HUES48 (cell line): Measurements from ENCODE around the gene CEP162.
"Not testable (repeated sequence)": the region's sequence is repeated elsewhere in the genome, so short reads cannot be mapped to it uniquely, and the experiment has no call there.

Experiments used
- H3K27ac ChIP-seq: one replicate; pipeline ENCODE4 v1.7.0; 2013; ENCODE audit warnings: low read depth, low read length, inconsistent platforms
- H3K27me3 ChIP-seq: 2 replicates; pipeline ENCODE4 v1.6.1; 2013; ENCODE audit warnings: mild to moderate bottlenecking, low read length; ENCODE audit not compliant: control insufficient read depth, insufficient read depth
- H3K36me3 ChIP-seq: 2 replicates; pipeline ENCODE4 v1.6.1; 2013; ENCODE audit warnings: low read length; ENCODE audit not compliant: control insufficient read depth, insufficient read depth
- H3K4me1 ChIP-seq: 2 replicates; pipeline ENCODE4 v1.6.1; 2013; ENCODE audit warnings: mild to moderate bottlenecking, low read length; ENCODE audit not compliant: control insufficient read depth, insufficient read depth
- H3K4me3 ChIP-seq: 2 replicates; pipeline ENCODE4 v1.5.1; 2013; ENCODE audit warnings: mild to moderate bottlenecking, low read depth, low read length
- H3K9ac ChIP-seq: 2 replicates; pipeline ENCODE4 v1.6.1; 2013; ENCODE audit warnings: mild to moderate bottlenecking, low read depth, low read length, moderate library complexity
- H3K9me3 ChIP-seq: 2 replicates; pipeline ENCODE4 v1.6.1; 2013; ENCODE audit warnings: low read length; ENCODE audit not compliant: control insufficient read depth, insufficient read depth

CEP162 gene

GRCh38 chr6:84189356-84189755, 38.1 kb downstream of the CEP162 start:
- H3K27ac ChIP-seq, H3K9ac ChIP-seq, H3K4me1 ChIP-seq, H3K9me3 ChIP-seq, H3K27me3 ChIP-seq, H3K4me3 ChIP-seq: not testable (repeated sequence)
- H3K36me3 ChIP-seq: peaks cover 36% of the 10 kb centered on the region

- no peak overlapping the region for H3K4me3 ChIP-seq
These were observed 44.0 kb downstream of the CEP162 start for GRCh38 chr6:84183430-84183829.

GRCh38 chr6:84182001-84182400, 45.4 kb downstream of the CEP162 start:
- Histone ChIP-seq H3K36me3 (peaks cover 8% of the 10 kb centered on the region), H3K27ac (no peak overlapping the region), H3K4me3 (no peak overlapping the region), H3K4me1 (no peaks in the 10 kb centered on the region), H3K27me3 (no peaks in the 10 kb centered on the region), H3K9ac (no peak overlapping the region), H3K9me3 (no peaks in the 10 kb centered on the region)

More at GRCh38 chr6:84183430-84183829, 44.0 kb downstream of the CEP162 start:
- H3K9ac ChIP-seq: no peak overlapping the region
- no peaks in the 10 kb centered on the region for H3K27me3 ChIP-seq
- no peaks in the 10 kb centered on the region for H3K4me1 ChIP-seq
- peaks cover 8% of the 10 kb centered on the region for H3K36me3 ChIP-seq
- no peaks in the 10 kb centered on the region for H3K9me3 ChIP-seq
- H3K27ac ChIP-seq: no peak overlapping the region

GRCh38 chr6:84177241-84177640, 50.2 kb downstream of the CEP162 start:
- H3K36me3 ChIP-seq: no peaks in the 10 kb centered on the region; the same call in 1 of the 2 replicates
- no peaks in the 10 kb centered on the region for H3K4me1 ChIP-seq
- H3K9me3 ChIP-seq: no peaks in the 10 kb centered on the region
- no peaks in the 10 kb centered on the region for H3K27me3 ChIP-seq
- no peak overlapping the region for H3K27ac ChIP-seq
- no peak overlapping the region for H3K4me3 ChIP-seq
- H3K9ac ChIP-seq: no peak overlapping the region

GRCh38 chr6:84172574-84172973, 54.9 kb downstream of the CEP162 start:
- H3K27me3 ChIP-seq: no peaks in the 10 kb centered on the region
- H3K27ac ChIP-seq: no peak overlapping the region
- no peak overlapping the region for H3K9ac ChIP-seq
- H3K9me3 ChIP-seq: no peaks in the 10 kb centered on the region
- peaks cover 9% of the 10 kb centered on the region for H3K36me3 ChIP-seq
- H3K4me1 ChIP-seq: no peaks in the 10 kb centered on the region
- no peak overlapping the region for H3K4me3 ChIP-seq

GRCh38 chr6:84172080-84172479, 55.4 kb downstream of the CEP162 start:
- H3K27me3 ChIP-seq: no peaks in the 10 kb centered on the region
- H3K9me3 ChIP-seq: no peaks in the 10 kb centered on the region
- H3K9ac ChIP-seq: no peak overlapping the region
- peaks cover 9% of the 10 kb centered on the region for H3K36me3 ChIP-seq
- no peaks in the 10 kb centered on the region for H3K4me1 ChIP-seq
- H3K4me3 ChIP-seq: no peak overlapping the region
- no peak overlapping the region for H3K27ac ChIP-seq

- Histone ChIP-seq H3K4me1 (no peaks in the 10 kb centered on the region), H3K27ac (no peak overlapping the region), H3K9me3 (no peaks in the 10 kb centered on the region), H3K9ac (no peak overlapping the region), H3K36me3 (peaks cover 9% of the 10 kb centered on the region), H3K27me3 (no peaks in the 10 kb centered on the region), H3K4me3 (no peak overlapping the region)
These were observed 60.0 kb downstream of the CEP162 start for GRCh38 chr6:84167457-84167856.

GRCh38 chr6:84166395-84166794, 61.0 kb downstream of the CEP162 start:
- H3K27ac ChIP-seq: no peak overlapping the region
- peaks cover 11% of the 10 kb centered on the region for H3K36me3 ChIP-seq
- H3K27me3 ChIP-seq: no peaks in the 10 kb centered on the region
- no peaks in the 10 kb centered on the region for H3K4me1 ChIP-seq
- H3K9ac ChIP-seq: no peak overlapping the region
- H3K9me3 ChIP-seq: no peaks in the 10 kb centered on the region
- no peak overlapping the region for H3K4me3 ChIP-seq

GRCh38 chr6:84164328-84164727, 63.1 kb downstream of the CEP162 start:
- not testable (repeated sequence) for H3K27me3 ChIP-seq, H3K4me3 ChIP-seq, H3K9ac ChIP-seq, H3K27ac ChIP-seq, H3K4me1 ChIP-seq, H3K9me3 ChIP-seq
- peaks cover 15% of the 10 kb centered on the region for H3K36me3 ChIP-seq

GRCh38 chr6:84161190-84161589, 66.3 kb downstream of the CEP162 start:
- Histone ChIP-seq H3K4me1 (no peaks in the 10 kb centered on the region), H3K9me3 (no peaks in the 10 kb centered on the region), H3K27me3 (no peaks in the 10 kb centered on the region), H3K36me3 (peaks cover 15% of the 10 kb centered on the region), H3K27ac (no peak overlapping the region), H3K9ac (no peak overlapping the region), H3K4me3 (no peak overlapping the region)

GRCh38 chr6:84156306-84156705, 71.1 kb downstream of the CEP162 start:
- peaks cover 25% of the 10 kb centered on the region for H3K36me3 ChIP-seq
- no peaks in the 10 kb centered on the region for H3K27me3 ChIP-seq
- H3K27ac ChIP-seq: no peak overlapping the region
- no peak overlapping the region for H3K4me3 ChIP-seq
- H3K9me3 ChIP-seq: no peaks in the 10 kb centered on the region
- no peak overlapping the region for H3K9ac ChIP-seq
- no peaks in the 10 kb centered on the region for H3K4me1 ChIP-seq

- Histone ChIP-seq H3K36me3 (peaks cover 14% of the 10 kb centered on the region), H3K9ac (no peak overlapping the region), H3K4me1 (no peaks in the 10 kb centered on the region), H3K27ac (no peak overlapping the region), H3K27me3 (no peaks in the 10 kb centered on the region), H3K4me3 (no peak overlapping the region), H3K9me3 (no peaks in the 10 kb centered on the region)
These were observed 75.8 kb downstream of the CEP162 start for GRCh38 chr6:84151669-84152068.
